ENCODE data around the gene SLC6A5.

The SLC6A5 gene

DNA sequence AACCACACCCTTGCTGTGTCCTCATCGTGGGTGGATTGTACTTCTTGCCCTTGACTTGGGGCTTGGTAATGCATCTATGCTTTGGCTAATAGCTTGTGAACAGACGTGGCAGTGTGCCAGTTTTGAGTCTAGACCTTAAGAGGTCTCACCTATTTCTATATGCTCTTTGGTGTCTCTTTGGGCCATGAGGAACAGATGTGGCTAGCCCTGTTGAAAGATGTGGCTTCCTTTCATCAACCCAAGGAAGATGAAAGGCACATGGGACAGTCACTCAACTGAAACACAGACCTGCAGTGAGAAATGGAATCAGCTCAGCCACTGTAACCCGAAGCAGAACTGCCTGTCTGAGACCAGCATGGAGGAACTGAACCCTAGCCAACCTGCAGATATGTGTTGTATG is 62.0 kb downstream of the SLC6A5 start:
- H3K27ac ChIP-seq: no peak overlapping the region
- TF ChIP-seq, protein P1, sequence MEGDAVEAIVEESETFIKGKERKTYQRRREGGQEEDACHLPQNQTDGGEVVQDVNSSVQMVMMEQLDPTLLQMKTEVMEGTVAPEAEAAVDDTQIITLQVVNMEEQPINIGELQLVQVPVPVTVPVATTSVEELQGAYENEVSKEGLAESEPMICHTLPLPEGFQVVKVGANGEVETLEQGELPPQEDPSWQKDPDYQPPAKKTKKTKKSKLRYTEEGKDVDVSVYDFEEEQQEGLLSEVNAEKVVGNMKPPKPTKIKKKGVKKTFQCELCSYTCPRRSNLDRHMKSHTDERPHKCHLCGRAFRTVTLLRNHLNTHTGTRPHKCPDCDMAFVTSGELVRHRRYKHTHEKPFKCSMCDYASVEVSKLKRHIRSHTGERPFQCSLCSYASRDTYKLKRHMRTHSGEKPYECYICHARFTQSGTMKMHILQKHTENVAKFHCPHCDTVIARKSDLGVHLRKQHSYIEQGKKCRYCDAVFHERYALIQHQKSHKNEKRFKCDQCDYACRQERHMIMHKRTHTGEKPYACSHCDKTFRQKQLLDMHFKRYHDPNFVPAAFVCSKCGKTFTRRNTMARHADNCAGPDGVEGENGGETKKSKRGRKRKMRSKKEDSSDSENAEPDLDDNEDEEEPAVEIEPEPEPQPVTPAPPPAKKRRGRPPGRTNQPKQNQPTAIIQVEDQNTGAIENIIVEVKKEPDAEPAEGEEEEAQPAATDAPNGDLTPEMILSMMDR (conservative IDR thresholded peaks at IDR 0.05): no peak

DNA sequence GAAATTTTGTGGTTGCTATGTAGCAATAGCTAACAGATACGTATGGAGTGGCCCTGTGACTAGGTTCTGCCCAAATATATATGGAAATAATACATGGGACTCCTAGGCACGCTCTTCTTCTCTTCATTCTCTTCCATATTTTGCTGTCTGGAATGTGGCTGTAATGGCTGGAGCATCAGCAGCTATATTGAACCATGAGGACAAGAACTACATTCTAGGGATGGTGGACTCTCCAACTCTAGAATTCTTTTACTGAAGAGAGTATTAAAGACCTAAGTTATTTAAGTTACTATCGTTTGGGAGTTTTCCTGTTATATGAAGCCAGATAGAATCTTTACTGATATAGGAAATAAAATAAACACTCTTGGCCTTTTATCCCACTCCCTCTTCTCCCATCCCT is 62.4 kb downstream of the SLC6A5 start:
- no peak overlapping the region for H3K27ac ChIP-seq
- TF ChIP-seq, protein P1 (conservative IDR thresholded peaks at IDR 0.05): no peak

DNA sequence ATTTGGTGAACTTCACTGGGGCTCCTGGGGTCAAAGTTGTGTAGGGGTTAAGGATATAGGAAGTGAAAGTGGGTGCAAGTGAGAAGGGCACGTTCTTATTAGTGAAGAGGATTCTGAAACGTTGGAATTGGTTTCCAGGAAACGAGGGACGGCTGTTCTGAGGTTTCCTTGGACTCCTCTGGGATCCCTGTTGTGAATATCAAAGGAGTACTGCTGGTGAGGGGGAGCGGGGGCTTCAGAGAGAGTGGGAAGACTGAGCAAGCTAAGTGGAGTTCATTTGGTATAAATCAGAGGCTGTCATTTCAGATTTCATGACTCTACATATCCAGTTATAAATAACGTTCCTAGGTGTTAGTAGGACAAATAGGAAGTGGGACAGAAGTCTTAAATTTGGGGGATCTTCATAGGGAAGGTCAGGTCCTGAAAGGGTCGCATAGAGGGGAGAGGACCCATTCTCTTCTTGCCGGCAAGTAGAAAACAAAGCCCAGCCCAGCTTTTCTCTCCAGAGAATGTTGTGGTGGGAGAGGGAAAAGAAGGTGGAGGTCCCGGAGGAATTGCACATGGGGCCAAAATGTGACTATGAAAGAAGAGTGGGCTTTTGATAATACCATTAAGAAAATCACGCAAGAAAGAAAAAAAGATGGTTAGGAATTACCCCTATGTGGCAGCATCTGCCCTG is 68.9 kb downstream of the SLC6A5 start:
- no peak overlapping the region for H3K27ac ChIP-seq
- TF ChIP-seq, protein P1 (conservative IDR thresholded peaks at IDR 0.05): no peak

DNA sequence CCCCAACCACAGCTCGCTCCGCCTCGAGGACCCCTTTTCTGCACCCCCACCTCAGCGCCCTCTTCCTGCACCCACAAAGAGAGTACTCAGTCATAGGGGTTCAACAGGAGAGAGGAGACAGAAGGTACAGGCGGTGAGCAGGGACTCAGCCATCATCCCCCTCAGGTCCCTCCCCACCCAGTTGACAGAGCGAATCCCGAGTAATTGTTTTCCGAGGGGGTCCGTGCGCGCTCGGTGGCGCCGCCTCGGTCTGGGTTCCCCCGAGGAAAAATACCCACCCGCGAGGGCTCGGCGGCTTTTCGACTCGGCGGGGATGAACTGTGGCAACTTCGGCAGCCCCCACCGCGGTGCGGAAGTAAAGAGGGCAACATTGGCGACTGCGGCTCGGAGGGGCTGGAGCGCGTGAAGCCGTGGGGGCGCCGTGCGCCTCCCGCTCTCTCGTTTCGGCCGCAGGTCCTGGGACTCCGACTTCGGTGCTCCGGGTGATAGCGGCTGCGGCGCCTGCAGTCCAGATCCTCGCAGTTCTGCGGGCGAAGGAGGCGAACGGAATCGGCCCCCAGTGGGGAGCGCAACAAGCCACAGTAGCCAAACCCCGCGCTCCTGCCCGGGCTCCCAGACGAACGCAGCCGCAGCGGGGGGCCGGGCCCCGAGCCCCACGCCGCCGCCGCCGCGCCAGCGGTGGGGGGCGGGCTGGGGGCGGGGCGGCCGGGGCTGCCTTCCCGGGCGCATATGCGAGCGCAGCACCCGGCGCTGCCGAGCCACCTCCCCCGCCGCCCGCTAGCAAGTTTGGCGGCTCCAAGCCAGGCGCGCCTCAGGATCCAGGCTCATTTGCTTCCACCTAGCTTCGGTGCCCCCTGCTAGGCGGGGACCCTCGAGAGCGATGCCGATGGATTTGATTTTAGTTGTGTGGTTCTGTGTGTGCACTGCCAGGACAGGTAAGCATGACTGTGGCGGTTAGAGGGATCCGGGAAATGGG is 69.7 kb downstream of the SLC6A5 start, which contains the start of gene NELL1:
NELL1 (plus strand) TSS at position 743 of the 976 bp plus-strand sequence.
- TF ChIP-seq, protein P1 (conservative IDR thresholded peaks at IDR 0.05): no peak
- no peak within 1 kb of the TSS for H3K27ac ChIP-seq

DNA sequence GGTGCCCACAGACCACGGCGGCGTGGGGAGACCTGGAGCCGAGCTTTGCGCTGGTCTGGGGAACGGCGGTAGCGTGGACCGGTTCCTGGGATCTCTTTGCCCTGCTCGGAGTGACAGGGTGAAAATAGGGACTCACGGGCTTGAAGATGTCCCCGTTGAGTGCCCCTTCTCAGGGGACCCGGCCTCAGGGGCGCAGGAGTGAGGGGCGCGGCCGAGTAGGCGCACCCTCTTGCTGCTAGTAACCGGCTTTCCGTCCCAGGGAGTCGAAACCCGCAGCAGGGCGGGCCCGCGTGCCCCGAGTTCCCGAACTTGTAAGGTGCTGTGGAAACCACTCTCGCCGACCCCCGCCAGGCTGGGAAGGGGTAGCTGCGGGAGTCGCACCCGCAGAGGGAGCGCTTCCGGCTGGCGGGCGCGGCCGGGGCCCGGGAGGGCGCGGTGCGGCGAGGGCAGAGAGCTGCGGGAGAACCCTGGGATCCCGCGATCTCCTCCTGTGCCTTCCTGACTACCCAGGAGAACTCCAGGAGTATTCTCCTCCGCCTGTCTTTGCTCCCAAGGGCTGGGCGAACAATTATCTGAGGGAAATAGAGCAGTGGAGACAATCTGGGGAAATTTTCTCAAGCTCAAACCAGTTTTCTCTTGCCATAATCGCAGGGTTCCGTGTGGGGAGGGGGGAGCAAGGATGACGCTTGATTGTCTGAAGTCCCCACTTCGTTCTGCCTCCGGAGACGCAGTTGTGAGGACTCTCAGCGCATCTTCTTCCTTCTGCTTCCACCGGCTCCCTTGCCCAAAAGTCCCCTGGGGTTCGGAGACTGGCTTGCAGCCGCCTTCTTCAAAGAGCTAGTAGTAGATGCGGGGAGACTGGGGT is 70.6 kb downstream of the SLC6A5 start:
- H3K27ac ChIP-seq: no peak overlapping the region
- TF ChIP-seq, protein P1 (conservative IDR thresholded peaks at IDR 0.05): no peak

DNA sequence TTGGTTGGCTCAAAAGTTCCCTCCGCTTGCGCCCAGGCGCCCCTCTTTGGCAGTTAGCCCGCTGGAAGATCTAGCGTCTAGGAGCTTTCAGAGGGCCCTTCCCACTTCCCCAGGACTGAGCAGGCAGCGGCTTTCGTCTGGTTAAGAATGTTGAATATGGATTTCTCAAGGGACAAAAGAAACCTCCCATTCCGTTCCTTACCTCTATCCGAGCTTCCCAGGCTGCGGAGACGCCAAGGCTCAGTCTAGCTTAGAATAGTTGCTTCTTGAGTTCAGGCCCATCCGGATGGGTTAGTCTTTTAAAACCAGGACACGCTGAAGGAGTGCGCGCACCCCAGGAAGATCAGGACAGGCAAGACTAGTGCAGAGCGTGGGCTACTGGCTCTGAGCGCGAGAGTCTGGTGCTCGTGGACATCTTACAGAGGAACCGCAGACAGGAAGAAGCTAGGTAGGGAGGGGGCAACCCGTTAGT is 71.6 kb downstream of the SLC6A5 start:
- TF ChIP-seq, protein P1 (conservative IDR thresholded peaks at IDR 0.05): no peak
- no peak overlapping the region for H3K27ac ChIP-seq
